Activated T-helper 1 cell treated with anti-CD3 and anti-CD28 coated beads, Interleukin-2, amount 50 U/mL, for 16 hours (primary cell): ENCODE results near the gene AK1.
"Not testable (repeated sequence)": the region's sequence is repeated elsewhere in the genome, so short reads cannot be mapped to it uniquely, and the experiment has no call there.

Experiments
- DNase-seq, 2 donors: peaks; one replicate each; pipeline ENCODE4 v3.0.0-alpha.2; 2020; ENCODE audit warnings: low read depth in 1 of 2, low spot score in 1 of 2

The AK1 gene

GRCh38 chr9:127848756-127849504 lies 28.5 kb downstream of the AK1 start:
- no peak for DNase-seq

- no peak for DNase-seq
These were observed 29.4 kb downstream of the AK1 start for GRCh38 chr9:127847833-127848755.

DNA sequence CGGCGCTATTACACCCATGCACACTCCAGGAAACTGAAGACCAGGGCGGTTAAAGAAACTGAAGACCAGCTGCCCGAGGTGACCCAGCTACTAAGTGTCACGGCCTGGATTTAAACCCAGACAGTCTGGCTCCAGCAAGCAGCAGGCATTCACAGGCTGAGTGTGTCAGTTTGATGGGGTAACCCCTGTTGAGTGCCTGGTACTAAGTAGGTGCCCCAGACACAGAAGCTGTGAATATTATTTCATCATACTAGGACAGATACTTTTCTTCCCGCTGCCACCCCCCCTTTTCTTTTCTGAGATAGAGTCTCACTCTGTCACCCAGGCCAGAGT lies 30.3 kb downstream of the AK1 start:
- DNase-seq, result no peak

DNA sequence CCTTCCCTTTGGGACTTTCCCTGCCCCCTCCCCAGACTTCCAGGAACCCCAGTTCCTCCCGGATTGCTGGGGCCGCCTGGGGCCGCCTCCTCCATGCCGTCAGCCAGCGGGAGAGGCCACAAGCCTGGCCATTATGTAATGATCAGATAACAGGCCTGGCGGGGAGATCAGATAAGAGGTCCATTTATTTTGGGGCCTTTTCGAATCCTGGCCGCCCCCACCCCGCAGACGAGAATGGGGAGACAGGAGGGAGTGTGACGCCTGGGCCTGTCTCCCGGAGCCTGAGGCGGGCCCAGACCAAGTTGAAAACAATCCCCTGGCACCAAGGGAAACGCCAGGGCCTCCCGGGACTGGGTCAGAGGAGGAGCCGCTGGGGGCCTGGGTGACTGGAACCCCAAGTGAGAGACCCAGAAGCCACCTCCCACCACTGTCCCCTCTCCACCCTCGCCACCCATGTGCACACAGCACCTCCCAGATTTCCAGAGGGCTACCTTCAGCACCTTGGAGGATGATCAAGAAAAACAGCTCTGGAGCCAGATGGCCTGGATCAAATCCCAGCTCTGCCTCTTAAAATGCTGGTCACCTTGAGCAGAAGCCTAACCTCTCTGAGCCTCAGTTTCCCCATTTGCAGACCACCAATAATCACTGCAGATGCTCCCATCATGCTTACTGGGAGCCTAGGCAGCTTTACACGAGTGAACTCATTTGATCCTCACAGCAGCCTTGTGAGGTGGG lies 30.9 kb downstream of the AK1 start:
- DNase-seq, result no peak

- DNase-seq, result not testable (repeated sequence)
These were observed 31.9 kb downstream of the AK1 start for GRCh38 chr9:127845619-127846018.

- DNase-seq, result no peak
These were observed 32.6 kb downstream of the AK1 start for GRCh38 chr9:127844821-127845359.

DNA sequence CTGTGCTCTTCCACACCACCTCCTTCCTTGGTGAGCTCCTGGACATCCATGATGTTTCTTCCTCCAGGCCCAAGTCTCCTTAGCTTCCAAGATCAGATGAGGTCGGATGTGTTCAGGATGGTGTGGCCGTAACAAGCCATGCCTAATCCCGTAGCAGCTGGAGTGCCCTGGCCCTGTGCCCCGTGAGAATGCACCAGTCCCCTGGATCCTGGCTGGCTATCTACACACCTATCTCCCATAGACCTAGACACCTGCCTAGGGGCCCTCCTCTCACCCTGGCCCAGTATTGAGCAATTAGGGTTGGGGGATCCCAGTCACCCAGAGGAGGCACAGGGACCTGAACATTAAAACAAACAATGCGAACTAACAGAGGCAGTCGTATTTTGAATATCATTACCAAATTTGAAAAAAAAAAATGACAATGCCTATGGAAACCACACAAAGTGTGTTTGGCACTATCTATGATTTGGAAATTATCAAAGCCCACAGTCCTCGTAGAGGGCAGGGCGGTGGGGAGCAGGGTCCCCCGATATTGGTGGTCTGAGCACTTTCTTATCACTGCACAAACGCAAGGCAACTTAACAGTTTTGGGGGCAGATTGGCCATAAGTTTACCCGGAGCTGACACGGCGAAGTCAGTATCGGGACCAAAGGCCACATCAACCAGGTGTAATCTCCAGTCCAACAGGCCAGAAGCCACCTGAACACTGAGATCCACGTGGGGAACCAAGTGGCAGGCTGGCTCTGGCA lies 36.2 kb downstream of the AK1 start:
- DNase-seq, result no peak

DNA sequence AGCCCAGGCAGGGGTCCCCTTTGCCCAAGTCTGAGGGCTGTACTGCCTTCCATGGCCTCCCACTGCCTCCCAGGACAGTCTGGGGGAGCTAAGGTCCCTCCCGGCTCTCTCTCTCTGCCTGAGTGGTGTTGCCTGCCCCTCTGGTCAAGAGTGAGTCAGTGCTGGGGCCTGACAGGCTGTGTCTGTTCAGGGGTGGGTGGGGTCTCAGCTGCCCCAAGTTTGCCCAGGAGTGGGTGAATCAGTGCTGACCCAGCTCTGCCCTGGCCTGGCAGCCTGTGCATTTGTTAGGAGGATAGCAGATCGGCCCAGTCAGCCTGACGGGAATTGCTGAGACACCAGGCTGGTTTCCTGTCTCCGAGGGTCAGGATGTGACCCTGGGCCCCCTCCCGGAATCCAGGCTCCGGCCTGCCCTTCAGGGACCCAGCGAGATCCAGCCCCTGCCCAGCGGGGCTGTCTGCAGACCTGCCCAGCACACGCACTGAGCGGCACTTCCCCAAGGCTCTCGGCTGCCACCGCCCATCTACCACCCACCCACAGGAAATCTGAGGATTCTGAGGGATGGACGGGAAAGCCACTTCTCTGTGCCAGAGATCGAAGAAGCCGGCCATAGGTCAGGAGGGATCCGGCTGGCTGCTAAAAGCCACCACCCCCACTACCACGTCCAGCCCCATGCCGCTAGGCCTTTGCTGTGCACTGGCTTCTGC lies 38.9 kb downstream of the AK1 start:
- DNase-seq, result no peak

- DNase-seq, result no peak
These were observed 40.1 kb downstream of the AK1 start for GRCh38 chr9:127837346-127837745.

GRCh38 chr9:127836561-127836960 lies 40.9 kb downstream of the AK1 start:
- not testable (repeated sequence) for DNase-seq

DNA sequence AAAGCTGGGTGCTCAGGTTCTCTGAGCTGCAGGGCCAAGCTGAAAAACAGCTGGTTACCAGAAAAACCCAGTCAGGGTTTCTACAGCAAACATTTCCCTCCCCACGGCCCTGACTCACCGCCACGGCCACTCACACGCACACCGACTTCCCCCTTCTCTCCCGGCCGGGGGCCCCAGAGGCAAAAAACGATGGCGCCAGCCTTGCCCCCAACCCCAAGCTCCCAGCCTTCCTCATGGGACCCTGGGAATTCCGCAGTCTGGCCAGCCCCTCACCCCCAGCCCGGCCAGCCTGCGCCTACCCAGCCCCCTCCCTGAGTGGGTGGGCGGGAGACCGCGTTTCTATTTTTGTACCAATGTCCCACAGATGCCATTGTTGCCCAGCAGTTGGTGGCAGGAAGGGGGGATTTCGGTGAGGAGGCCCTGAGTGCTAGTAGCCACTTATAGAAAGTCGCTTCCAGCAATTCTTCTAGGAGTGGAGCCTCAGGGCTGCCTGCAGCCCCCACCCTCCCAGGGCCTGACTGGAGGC lies 41.4 kb downstream of the AK1 start:
- DNase-seq, result no peak

DNA sequence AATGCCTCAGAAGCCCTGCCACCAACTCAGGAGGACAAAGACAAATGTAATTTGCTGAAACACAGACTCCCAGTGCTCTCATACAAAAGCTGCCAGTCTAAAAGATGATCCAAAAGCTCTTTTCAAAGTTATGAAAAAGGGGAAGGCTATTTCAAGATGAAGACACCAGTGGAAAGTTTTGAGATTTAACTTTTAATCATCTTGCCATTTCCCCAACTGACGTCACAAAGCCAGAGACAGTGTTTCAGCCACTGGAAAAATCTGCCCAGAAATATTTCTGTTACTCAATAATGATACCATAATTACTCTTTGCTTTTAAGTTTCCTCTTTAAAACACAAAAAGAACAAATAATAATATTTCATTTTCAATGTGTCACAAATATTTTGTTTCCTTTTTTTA lies 43.9 kb downstream of the AK1 start:
- no peak for DNase-seq

GRCh38 chr9:127832248-127832647 lies 45.2 kb downstream of the AK1 start:
- DNase-seq, result no peak

DNA sequence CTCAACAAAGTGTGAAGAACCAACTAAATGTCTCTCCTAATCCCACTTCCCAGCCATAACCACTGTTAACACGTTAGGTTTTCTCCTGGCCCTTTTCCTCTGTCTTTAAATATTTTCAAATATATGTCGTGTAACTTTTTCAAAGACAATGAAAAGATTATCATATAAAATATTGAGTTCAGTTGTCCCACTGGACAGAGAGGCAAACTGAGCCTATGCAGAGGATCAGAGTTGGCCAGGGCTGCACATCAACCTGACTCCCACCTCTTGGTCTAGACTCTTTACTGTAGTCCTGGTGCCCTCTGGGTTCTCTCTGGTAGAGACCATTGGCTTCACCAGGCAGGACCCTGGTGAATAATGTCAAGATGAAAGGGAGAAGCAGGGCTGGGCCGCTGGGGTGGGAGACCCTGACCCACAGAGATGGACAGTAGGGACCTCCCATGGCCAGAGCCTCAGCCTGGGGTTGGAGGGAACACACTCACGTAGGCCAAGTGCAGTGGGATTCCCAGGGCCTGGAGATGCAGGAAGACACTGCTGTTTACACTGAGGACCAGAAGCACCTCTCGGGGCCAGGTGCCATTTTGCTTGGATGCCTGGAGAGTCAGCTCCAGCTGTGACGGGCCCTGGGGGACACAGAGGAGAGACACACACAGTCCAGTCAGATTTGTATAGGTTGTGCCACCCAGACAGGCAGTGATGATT lies 48.1 kb downstream of the AK1 start:
- no peak for DNase-seq

DNA sequence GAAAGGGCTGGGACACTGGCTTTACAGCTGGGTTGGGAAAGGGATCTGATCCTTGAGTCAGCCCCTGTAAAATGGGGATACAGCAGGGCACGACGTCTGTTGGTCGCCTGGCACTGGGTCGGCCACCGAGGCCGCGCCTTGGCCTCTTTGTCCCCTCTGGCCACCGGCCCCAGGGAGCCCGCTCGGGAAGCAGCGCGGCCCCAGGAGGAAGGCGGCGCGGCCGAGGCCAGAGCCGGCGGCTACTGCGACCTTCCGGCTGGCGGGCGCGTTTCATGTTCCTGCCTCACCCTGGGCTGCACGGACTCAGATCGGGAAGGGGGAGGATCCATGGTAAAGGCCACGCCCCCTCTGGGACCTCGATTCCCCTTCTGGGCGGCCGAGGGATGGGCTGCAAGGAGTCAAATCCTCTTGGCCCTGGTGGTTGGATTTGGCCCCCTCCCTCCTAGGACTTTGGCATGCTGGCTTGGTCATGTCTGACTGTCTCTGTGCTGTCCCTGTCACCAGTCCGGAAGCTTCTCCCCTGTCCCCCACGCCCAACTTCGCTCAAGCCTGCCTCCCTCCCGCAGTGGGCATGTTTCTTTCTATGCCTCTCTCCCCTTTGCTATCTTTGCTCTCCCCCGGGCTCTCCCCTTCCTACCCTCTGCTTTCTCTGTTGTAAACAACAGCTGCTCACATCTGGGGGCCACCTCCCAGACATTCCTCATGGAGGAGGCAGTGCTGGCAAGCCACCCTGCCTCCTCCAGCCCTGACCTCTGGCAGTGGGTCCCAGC lies 49.0 kb downstream of the AK1 start:
- no peak for DNase-seq

DNA sequence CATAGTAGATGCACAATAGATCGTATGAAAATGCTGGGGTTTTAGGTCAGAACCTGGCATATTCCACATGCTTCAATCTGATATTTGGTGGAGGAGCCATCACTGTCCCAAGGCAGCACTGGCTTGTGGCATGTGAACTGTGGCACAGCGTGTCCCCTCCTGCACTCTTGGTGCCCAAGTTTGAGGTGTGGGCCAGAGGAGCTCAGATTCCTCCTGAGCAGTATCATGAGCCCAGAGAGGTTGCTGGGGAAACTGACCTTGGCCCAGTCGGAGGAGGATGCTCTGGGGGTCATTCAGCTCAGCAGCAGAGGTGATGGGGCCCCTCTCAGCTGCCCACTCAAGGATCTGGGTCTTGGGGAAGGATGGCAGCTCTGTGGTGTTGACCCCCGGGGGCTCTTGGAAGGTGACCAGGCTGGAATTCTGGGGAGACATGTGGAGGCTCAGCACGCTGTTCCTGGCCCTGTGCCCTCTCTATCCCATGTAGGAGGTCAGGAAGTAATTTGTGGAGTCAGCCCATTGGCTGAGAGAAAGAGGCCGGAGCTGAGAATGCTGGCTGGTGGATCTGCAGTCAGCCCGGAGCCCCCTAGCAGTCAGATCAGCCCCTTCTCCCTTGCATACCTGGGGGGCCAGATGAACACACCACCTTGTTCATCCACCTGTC lies 51.1 kb downstream of the AK1 start:
- DNase-seq, result no peak

DNA sequence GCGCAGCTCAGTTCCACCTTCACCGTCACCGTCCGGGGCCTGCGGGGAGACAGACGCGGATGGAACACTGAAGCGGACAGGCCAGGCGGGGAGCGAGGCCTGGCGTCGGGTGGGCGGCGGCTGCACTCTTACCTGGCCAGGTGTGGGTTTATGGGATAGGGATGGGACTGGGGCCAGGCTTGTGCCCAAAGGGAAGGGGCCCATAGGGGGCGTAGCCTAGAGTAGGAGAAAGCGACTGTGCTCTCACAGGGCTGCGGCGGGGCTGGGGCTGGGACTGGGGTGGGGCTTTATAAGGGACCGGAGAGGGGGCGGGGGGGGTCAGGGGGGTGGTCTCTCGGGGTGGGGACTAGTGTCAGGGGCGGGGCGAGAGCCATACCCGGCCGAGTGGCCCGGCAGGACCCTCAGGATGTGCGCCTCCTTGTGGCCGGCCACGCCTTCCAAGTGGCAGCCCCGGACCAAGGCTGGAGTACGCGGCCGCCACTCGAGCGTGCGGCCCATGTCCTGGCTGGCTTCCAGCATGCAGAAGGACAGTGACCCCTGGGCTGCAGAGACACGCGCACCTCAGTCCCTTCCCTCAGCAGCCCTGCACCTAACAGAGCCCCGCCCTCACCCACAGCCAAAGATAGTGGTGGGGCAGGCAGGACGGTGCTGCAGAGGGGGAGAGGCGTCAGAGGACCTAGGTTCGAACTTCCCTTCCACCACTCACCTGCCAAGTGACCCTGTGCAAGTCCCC lies 52.0 kb downstream of the AK1 start:
- no peak for DNase-seq
